Central memory CD8-positive, alpha-beta T cell (primary cell): ENCODE measurements around the gene CELF5.
"Not testable (repeated sequence)": the region's sequence is repeated elsewhere in the genome, so short reads cannot be mapped to it uniquely, and the experiment has no call there.

Experiments used
- ATAC-seq: fragments of 150-1000 bp; cut with Tn5 transposase; replicated peaks from 2 replicates; pipeline ENCODE4 v1.10.0; 2022; ENCODE audit warnings: mild to moderate bottlenecking, moderate FRiP score, moderate number of reproducible peaks; ENCODE audit not compliant: poor library complexity, severe bottlenecking; ENCODE audit errors: extremely low read depth
- DNase-seq, 2 donors: peaks; one replicate each; pipeline ENCODE4 v3.0.0; 2021; ENCODE audit warnings: low spot score in 2 of 2
- H3K27ac Mint-ChIP-seq: one replicate; pipeline ENCODE4 v1.8.0; 2022; ENCODE audit warnings: low read depth, mild to moderate bottlenecking, moderate library complexity, mixed read lengths
- H3K27me3 Mint-ChIP-seq: one replicate; pipeline ENCODE4 v1.8.0; 2022; ENCODE audit warnings: mixed read lengths
- H3K36me3 Mint-ChIP-seq: one replicate; pipeline ENCODE4 v1.8.0; 2022; ENCODE audit warnings: mild to moderate bottlenecking, moderate library complexity, mixed read lengths; ENCODE audit not compliant: insufficient read depth
- H3K4me1 Mint-ChIP-seq: one replicate; pipeline ENCODE4 v1.8.0; 2022; ENCODE audit warnings: mixed read lengths
- H3K4me3 Mint-ChIP-seq: one replicate; pipeline ENCODE4 v1.8.0; 2022; ENCODE audit warnings: mild to moderate bottlenecking, moderate library complexity, mixed read lengths
- H3K9me3 Mint-ChIP-seq: one replicate; pipeline ENCODE4 v1.8.0; 2022; ENCODE audit warnings: mixed read lengths

CELF5 gene

GRCh38 chr19:3186160-3186688, 38.2 kb upstream of the CELF5 start:
- no peak for ATAC-seq
- DNase-seq = no peak
- Mint-ChIP-seq H3K9me3 (no peaks in the 10 kb centered on the region), H3K4me1 (peaks cover 58% of the 10 kb centered on the region), H3K27ac (peak overlapping the region; percentile 84), H3K4me3 (peak overlapping the region; percentile 94), H3K36me3 (peaks cover 37% of the 10 kb centered on the region), H3K27me3 (no peaks in the 10 kb centered on the region)

GRCh38 chr19:3186891-3187661, 37.4 kb upstream of the CELF5 start:
- H3K27me3 Mint-ChIP-seq = no peaks in the 10 kb centered on the region
- peak overlapping the region; percentile 84 for H3K27ac Mint-ChIP-seq
- ATAC-seq (no peak), DNase-seq (no peak)
- peak overlapping the region; percentile 94 for H3K4me3 Mint-ChIP-seq
- no peaks in the 10 kb centered on the region for H3K9me3 Mint-ChIP-seq
- peaks cover 31% of the 10 kb centered on the region for H3K36me3 Mint-ChIP-seq
- peaks cover 58% of the 10 kb centered on the region for H3K4me1 Mint-ChIP-seq

DNA sequence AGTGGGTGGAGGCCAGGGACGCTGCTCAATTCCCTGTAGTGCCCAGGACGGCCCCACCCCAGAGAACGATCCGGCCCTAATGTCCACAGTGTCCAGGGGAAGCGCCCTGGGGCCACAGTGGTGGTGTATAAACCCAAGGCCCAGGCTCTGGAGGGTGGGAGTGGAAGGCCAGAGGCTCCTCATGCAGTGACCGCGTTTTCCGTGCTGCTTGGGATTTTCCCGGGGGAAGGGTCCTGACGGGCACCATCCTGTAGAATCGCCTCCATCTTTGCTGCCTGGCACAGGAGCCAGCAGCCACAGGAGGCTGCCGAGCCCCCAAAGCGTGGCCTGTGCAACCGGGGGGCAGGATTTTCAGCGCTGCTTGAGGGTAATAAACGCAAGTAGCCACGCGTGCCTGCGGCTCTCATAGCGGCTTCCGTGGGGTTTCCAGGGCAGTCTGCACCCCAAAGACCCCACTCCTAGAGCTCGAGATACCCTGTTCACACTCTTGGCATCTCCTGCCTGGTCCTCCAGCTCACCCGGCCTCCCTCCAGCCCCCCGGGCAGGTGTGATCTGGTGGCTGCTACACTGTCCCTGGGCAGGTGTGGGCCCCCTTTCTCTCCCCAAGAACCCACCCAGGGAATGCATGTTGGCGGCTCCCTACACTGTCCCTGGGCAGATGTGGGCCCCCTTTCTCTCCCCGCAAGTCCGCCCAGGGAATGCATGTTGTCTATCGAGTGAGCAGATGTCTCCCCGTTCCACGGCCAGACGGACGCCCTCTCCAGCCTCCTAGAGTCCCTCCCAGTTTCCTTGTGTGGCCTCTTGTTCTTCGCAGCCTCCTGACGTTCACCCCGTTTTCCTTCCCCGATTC, 36.6 kb upstream of the CELF5 start:
- ATAC-seq (no peak), DNase-seq (no peak)
- Mint-ChIP-seq H3K27me3 (no peaks in the 10 kb centered on the region), H3K36me3 (peaks cover 26% of the 10 kb centered on the region), H3K9me3 (no peaks in the 10 kb centered on the region), H3K27ac (peak overlapping the region; percentile 84), H3K4me3 (peak overlapping the region; percentile 94), H3K4me1 (peaks cover 56% of the 10 kb centered on the region)

DNA sequence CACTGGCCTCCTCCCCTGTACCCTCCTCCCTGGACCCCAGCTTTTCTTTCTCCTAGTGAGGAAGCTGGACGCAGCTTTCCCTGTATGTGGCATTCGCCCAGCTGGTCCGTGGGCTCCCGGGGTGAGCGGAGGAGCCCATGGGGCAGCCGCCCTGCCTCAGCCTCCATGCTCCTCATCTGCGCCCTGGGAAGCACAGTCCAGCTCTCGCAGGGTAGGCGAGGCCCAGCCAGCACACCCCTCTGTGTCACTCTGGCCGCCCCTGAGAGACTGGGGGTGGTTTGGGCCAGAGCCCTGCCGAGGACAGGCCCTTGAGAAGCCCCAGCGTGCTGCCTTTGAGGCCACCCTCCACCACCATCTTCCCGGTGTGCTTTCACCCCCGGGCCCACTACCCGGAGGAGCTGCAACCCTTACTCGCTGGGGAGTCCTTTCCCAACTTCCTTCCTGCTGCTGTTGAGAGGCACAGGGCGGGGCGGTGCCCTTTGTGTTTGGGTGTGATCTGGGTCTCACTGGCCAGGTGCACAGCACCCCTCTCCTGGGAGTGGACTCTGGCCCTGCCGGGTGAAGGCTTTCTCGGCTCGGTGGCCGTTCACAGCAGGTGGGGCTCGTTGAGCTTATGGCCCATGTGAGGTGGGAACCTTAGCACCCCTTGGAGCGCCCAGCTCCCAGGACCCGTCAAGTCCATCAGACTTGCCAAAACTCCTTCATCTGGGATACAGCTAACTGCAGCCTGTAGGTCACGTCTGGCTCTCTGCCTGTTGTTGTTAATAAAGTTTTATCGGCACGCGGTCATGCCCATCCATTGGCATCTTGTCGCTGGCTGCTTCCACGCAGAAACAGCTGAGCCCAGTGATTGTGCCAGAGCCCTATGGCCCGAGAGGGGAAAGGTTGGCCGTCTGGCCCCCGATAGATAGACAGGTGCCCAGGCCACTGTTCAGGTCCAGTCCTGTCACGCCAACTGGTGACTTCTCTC, 35.5 kb upstream of the CELF5 start:
- no peak for ATAC-seq
- H3K27me3 Mint-ChIP-seq = no peaks in the 10 kb centered on the region
- DNase-seq = no peak
- H3K36me3 Mint-ChIP-seq = peaks cover 25% of the 10 kb centered on the region
- H3K4me1 Mint-ChIP-seq = peaks cover 50% of the 10 kb centered on the region
- H3K9me3 Mint-ChIP-seq = no peaks in the 10 kb centered on the region
- H3K4me3 Mint-ChIP-seq = peak overlapping the region; percentile 94
- no peak overlapping the region for H3K27ac Mint-ChIP-seq

DNA sequence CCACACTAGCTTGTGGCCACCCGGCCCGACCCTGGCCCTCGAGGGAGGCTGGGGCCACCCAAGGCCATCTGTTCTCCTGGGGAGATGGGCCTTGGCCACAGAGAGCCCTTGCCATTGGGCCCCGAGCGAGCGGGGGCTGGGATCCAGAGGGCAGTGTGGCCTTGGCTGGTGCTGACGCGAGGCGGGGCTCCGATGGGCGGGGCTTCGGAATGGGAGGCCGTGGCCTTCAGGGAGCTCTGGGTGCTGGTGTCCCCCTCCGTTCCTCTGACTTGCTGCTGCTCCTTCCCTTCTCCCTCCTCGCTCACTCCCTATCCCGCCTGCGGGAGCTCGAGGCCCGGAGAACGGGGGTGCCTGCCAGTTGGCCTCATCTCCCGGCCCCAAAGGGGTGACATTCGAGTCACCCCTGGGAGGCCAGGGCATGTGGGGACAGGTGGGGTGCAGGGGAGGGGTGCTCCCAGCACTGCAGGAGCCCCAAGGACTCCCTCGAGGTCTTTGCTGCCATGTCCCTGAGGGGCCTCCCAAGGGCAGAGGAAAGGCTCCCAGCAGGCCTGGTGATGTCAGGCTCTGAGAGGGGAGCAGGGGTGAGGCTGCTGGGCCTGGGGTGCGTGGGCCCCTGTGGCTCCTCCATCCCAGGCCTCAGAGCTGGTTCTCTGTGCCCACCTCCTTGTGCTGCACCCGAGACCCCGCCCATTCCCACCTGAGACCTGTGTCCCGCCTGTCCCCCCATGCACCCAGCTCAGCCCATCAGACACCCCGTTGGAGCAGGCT, 34.6 kb upstream of the CELF5 start:
- H3K27ac Mint-ChIP-seq = no peak overlapping the region
- H3K36me3 Mint-ChIP-seq = peaks cover 16% of the 10 kb centered on the region
- H3K4me1 Mint-ChIP-seq = peaks cover 40% of the 10 kb centered on the region
- H3K9me3 Mint-ChIP-seq = no peaks in the 10 kb centered on the region
- ATAC-seq (no peak), DNase-seq (no peak)
- H3K27me3 Mint-ChIP-seq = no peaks in the 10 kb centered on the region
- H3K4me3 Mint-ChIP-seq = no peak overlapping the region

DNA sequence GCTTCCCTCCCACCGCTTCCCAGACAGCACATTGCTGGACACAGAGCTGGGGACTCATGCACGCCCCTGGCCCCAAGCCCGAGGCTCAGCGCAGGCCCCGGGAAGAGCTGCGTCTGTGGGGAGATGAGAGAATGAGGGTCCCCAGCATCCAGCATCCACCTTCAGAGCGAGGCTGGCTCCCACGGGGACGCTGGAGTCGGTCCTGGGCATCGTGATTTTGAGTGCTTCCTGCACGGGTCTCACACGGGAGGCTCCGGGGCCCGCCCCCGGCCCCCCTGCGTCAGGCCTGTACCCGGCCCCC, 34.0 kb upstream of the CELF5 start:
- Mint-ChIP-seq H3K4me1 (peaks cover 35% of the 10 kb centered on the region), H3K36me3 (peaks cover 12% of the 10 kb centered on the region), H3K4me3 (no peak overlapping the region), H3K27ac (no peak overlapping the region), H3K27me3 (no peaks in the 10 kb centered on the region), H3K9me3 (no peaks in the 10 kb centered on the region)
- no peak for ATAC-seq
- no peak for DNase-seq

DNA sequence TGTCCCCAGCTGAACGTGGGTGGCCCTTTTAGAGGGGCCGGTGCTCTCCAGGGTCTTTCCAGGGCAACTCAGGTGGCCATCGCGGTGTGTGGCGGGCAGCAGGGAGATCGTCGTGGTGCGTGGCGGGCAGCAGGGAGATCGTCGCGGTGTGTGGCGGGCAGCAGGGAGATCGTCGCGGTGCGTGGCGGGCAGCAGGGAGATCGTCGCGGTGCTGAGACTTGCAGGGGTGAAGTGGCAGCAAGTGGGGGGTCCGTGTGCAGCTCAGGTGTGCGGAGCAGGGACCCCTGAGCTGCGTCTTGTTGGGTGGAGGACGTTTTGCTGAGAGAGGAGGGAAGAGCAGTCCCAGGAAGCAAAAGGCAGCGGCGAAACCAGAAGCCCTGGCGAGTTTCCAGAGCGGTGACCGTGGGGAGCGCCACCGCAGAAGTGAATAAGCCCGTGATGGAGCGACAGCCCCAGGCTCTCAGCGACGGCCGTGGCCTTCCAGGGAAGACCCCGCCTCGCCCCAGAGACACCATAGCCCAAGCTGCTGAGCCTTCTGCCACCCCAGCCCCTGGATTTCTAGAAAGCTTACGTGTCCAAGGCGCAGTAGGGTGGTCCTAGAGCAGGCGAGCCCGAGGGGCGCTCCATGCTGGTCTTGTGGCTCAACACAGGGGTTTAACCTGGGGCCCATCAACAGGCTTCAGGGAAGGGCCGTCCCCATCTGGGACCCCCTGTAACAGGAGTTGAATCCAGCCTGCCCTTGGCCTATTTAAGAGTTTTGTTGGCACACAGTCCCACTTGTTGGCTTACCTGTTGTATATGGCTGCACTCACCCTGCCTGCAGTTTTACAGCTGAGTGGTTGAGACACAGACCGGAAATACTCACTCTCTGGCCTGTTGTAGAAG, 33.3 kb upstream of the CELF5 start:
- H3K27ac Mint-ChIP-seq = no peak overlapping the region
- no peak for ATAC-seq
- H3K36me3 Mint-ChIP-seq = peaks cover 9% of the 10 kb centered on the region
- no peaks in the 10 kb centered on the region for H3K27me3 Mint-ChIP-seq
- no peaks in the 10 kb centered on the region for H3K9me3 Mint-ChIP-seq
- DNase-seq = no peak
- peaks cover 32% of the 10 kb centered on the region for H3K4me1 Mint-ChIP-seq
- no peak overlapping the region for H3K4me3 Mint-ChIP-seq

DNA sequence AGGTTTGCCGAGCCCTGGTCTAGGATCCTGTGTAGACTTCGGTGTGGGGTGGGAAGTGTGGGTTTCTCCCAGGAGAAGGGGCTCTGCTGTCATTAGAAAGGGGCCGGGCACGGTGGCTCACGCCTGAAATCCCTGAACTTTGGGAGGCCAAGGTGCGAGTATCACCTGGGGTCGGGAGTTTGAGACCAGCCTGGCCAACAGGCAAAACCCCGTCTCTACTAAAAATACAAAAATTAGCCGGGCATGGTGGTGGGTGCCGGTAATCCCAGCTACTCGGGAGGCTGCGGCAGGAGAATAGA, 32.7 kb upstream of the CELF5 start:
- not testable (repeated sequence) for DNase-seq, H3K9me3 Mint-ChIP-seq, H3K27ac Mint-ChIP-seq, H3K27me3 Mint-ChIP-seq, H3K4me3 Mint-ChIP-seq, ATAC-seq
- peaks cover 11% of the 10 kb centered on the region for H3K36me3 Mint-ChIP-seq
- H3K4me1 Mint-ChIP-seq = peaks cover 28% of the 10 kb centered on the region

DNA sequence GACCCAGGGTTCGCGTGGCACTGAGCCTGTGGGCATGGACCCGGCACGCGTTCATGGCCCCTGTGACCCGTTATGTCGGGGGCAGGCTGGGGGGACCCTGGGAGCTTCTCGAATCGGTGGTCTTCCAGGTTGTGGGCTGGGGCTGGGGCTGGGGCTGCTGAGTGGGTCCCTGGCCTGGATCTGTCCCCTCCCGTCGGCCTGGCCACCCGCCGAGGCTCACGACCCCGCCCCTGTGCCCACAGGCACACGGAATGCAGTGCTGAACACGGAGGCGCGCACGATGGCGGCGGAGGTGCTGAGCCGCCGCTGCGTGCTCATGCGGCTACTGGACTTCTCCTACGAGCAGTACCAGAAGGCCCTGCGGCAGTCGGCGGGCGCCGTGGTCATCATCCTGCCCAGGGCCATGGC, 32.2 kb upstream of the CELF5 start:
- DNase-seq (no peak), ATAC-seq (no peak)
- H3K4me1 Mint-ChIP-seq = peaks cover 23% of the 10 kb centered on the region
- H3K27ac Mint-ChIP-seq = no peak overlapping the region
- no peaks in the 10 kb centered on the region for H3K27me3 Mint-ChIP-seq
- no peaks in the 10 kb centered on the region for H3K9me3 Mint-ChIP-seq
- no peak overlapping the region for H3K4me3 Mint-ChIP-seq
- peaks cover 9% of the 10 kb centered on the region for H3K36me3 Mint-ChIP-seq

- no peak overlapping the region for H3K27ac Mint-ChIP-seq
- H3K36me3 Mint-ChIP-seq = peaks cover 9% of the 10 kb centered on the region
- H3K4me3 Mint-ChIP-seq = no peak overlapping the region
- ATAC-seq (no peak), DNase-seq (no peak)
- H3K9me3 Mint-ChIP-seq = no peaks in the 10 kb centered on the region
- no peaks in the 10 kb centered on the region for H3K27me3 Mint-ChIP-seq
- peaks cover 19% of the 10 kb centered on the region for H3K4me1 Mint-ChIP-seq
These were observed 31.8 kb upstream of the CELF5 start for GRCh38 chr19:3192684-3193083.
